Hepatocyte (in vitro differentiated cells): ENCODE measurements around the gene B3GAT1. TPM values are rescaled to one million over a fixed set of nuclear protein-coding genes. Genes with fewer than 3 reads are reported as not detected.

Source experiments
- DNase-seq: peaks from one replicate; pipeline ENCODE4 v3.0.0-alpha.2; 2016; ENCODE audit warnings: low spot score
- H2AFZ ChIP-seq: fragments of 200-600 bp; sonication (generic); 2 replicates; pipeline ENCODE4 v1.6.0; 2016; ENCODE audit warnings: antibody characterized with exemption, mild to moderate bottlenecking
- H3K27ac ChIP-seq: fragments of 200-600 bp; sonication (generic); 2 replicates; pipeline ENCODE4 v1.5.1; 2016; ENCODE audit warnings: mild to moderate bottlenecking
- H3K27me3 ChIP-seq: fragments of 200-600 bp; sonication (generic); 2 replicates; pipeline ENCODE4 v1.6.1; 2016
- H3K36me3 ChIP-seq: fragments of 200-600 bp; sonication (generic); replicated peaks from 2 replicates; pipeline ENCODE4 v1.5.1; 2016; ENCODE audit warnings: low read depth; ENCODE audit not compliant: insufficient read depth
- H3K4me1 ChIP-seq: fragments of 200-600 bp; sonication (generic); 2 replicates; pipeline ENCODE4 v1.5.1; 2016; ENCODE audit warnings: mild to moderate bottlenecking, moderate library complexity; ENCODE audit not compliant: insufficient read depth
- H3K4me2 ChIP-seq: fragments of 200-600 bp; sonication (generic); 2 replicates; pipeline ENCODE4 v1.6.0; 2016
- H3K4me3 ChIP-seq: fragments of 200-600 bp; sonication (generic); 2 replicates; pipeline ENCODE4 v1.5.1; 2016; ENCODE audit warnings: mild to moderate bottlenecking
- H3K79me2 ChIP-seq: fragments of 200-600 bp; sonication (generic); 2 replicates; pipeline ENCODE4 v1.6.0; 2017; ENCODE audit warnings: mild to moderate bottlenecking
- H3K9me2 ChIP-seq: fragments of 200-600 bp; sonication (generic); replicated peaks from 2 replicates; pipeline ENCODE4 v1.6.0; 2017; ENCODE audit warnings: mild to moderate bottlenecking; ENCODE audit not compliant: insufficient read depth
- H3K9me3 ChIP-seq: fragments of 200-600 bp; sonication (generic); 2 replicates; pipeline ENCODE4 v1.5.1; 2016; ENCODE audit warnings: low read depth, mild to moderate bottlenecking
- H4K20me1 ChIP-seq: fragments of 200-600 bp; sonication (generic); 2 replicates; pipeline ENCODE4 v1.6.0; 2016; ENCODE audit warnings: mild to moderate bottlenecking; ENCODE audit not compliant: insufficient read depth, poor library complexity, severe bottlenecking
- CTCF ChIP-seq: fragments of 200-600 bp; sonication (generic); IDR thresholded peaks from 2 replicates; pipeline ENCODE4 v1.5.1; 2016; ENCODE audit warnings: antibody characterized with exemption, mild to moderate bottlenecking; ENCODE audit not compliant: poor library complexity
- EZH2 ChIP-seq: fragments of 200-600 bp; sonication (generic); IDR thresholded peaks from 2 replicates; pipeline ENCODE4 v1.6.1; 2016; ENCODE audit warnings: antibody characterized with exemption, mild to moderate bottlenecking, borderline replicate concordance
- EZH2phosphoT487 ChIP-seq: fragments of 200-600 bp; sonication (generic); IDR thresholded peaks from one replicate; pipeline ENCODE4 v1.6.1; 2018; ENCODE audit warnings: antibody characterized with exemption, mild to moderate bottlenecking, low read depth, moderate library complexity; ENCODE audit not compliant: unreplicated experiment, severe bottlenecking
- WGBS: methylation state at CpG from one replicate; pipeline ENCODE4 v1.1.6; 2016; ENCODE audit warnings: low lambda C conversion rate; ENCODE audit errors: missing lambda C conversion rate; 5-methylcytosine and 5-hydroxymethylcytosine counted together
- polyA plus RNA-seq: library from polyadenylated mRNA; unstranded; fragments of >200 nt; fragmentation: Nextera tagmentation; extraction: Ambion mirVana; gene quantifications from 2 replicates; pipeline ENCODE4 v1.2.1, GENCODE V29; 2016
- total RNA-seq: library from RNA; depleted of rRNA; stranded (reverse); fragments of >200 nt; gene quantifications from 2 replicates; pipeline ENCODE4 v1.2.3, GENCODE V29; 2014

The B3GAT1 gene
- total RNA-seq (0.17 and 0.20 TPM in 2 replicates), polyA plus RNA-seq (0.40 TPM in 1 of 2 replicates, not detected in the other)

- TF ChIP-seq CTCF (no peak), EZH2phosphoT487 (no peak), EZH2 (peak; percentile 81)
- WGBS = 0% methylated on average over 15 of the region's 94 CpGs
- DNase-seq = peak; percentile 45
- H3K79me2 ChIP-seq = no peaks in the 10 kb centered on the region
- H3K9me2 ChIP-seq = no peaks in the 10 kb centered on the region
- no peaks in the 10 kb centered on the region for H4K20me1 ChIP-seq
- peak within 1 kb of the TSS; percentile 92 for H3K4me2 ChIP-seq
- peak within 1 kb of the TSS; percentile 36 for H3K4me3 ChIP-seq
- peaks cover 79% of the 10 kb centered on the region for H3K27me3 ChIP-seq
- H3K9me3 ChIP-seq = no peaks in the 10 kb centered on the region
- no peaks in the 10 kb centered on the region for H3K4me1 ChIP-seq
- no peak within 1 kb of the TSS for H3K27ac ChIP-seq
- H2AFZ ChIP-seq = no peak within 1 kb of the TSS
- no peaks in the 10 kb centered on the region for H3K36me3 ChIP-seq
These were observed at the start of gene B3GAT1 for GRCh38 chr11:134412203-134413042. Gene B3GAT1, minus strand, starts transcription at chr11:134412242. Its CDS starts 24,583 bp downstream, at chr11:134387659.

GRCh38 chr11:134461621-134462020, 49.6 kb upstream of the B3GAT1 start:
- Histone ChIP-seq H3K9me3 (no peaks in the 10 kb centered on the region), H4K20me1 (no peaks in the 10 kb centered on the region), H3K27me3 (peaks cover 7% of the 10 kb centered on the region), H3K4me1 (peaks cover 6% of the 10 kb centered on the region), H3K9me2 (no peaks in the 10 kb centered on the region), H3K79me2 (no peaks in the 10 kb centered on the region), H3K4me3 (no peak overlapping the region), H3K36me3 (no peaks in the 10 kb centered on the region), H3K27ac (no peak overlapping the region), H3K4me2 (no peak overlapping the region), H2AFZ (no peak overlapping the region)
- TF ChIP-seq CTCF (no peak), EZH2phosphoT487 (no peak), EZH2 (no peak)
- DNase-seq = no peak
- WGBS = 73% methylated on average over 1 of the region's 1 CpG

GRCh38 chr11:134460881-134461280, 48.8 kb upstream of the B3GAT1 start:
- no peak for TF ChIP-seq EZH2phosphoT487
- no peak for TF ChIP-seq CTCF
- no peak for DNase-seq
- Histone ChIP-seq H4K20me1 (no peaks in the 10 kb centered on the region), H3K27ac (no peak overlapping the region), H3K4me3 (no peak overlapping the region), H2AFZ (no peak overlapping the region), H3K36me3 (no peaks in the 10 kb centered on the region), H3K9me3 (no peaks in the 10 kb centered on the region), H3K27me3 (peaks cover 2% of the 10 kb centered on the region), H3K4me2 (no peak overlapping the region), H3K79me2 (no peaks in the 10 kb centered on the region), H3K9me2 (no peaks in the 10 kb centered on the region), H3K4me1 (no peaks in the 10 kb centered on the region)
- WGBS = 87% methylated on average over 3 of the region's 3 CpGs
